ENCODE measurements around the gene HMCES. TPM values are rescaled to one million over a fixed set of nuclear protein-coding genes. Genes with fewer than 3 reads are reported as not detected.
"Not testable (repeated sequence)": the region's sequence is repeated elsewhere in the genome, so short reads cannot be mapped to it uniquely, and the experiment has no call there.

Gene HMCES
- total RNA-seq, 6 experiments from 2014 or later: 17.4 to 36.9 (median 20.1) TPM

- no peak for ATAC-seq
- no peak overlapping the region for H3K4me3 ChIP-seq
- no peak overlapping the region for H3K27ac ChIP-seq
- intact Hi-C loops (cut with DNase I): no loop called here
- H3K9me3 ChIP-seq: no peaks in the 10 kb centered on the region
- 100% methylated on average over 2 of the region's 11 CpGs for WGBS (ENCODE audit: insufficient coverage, low coverage, low lambda C conversion rate, missing lambda C conversion rate)
- peaks cover 0 to 36% (median 15%) of the 10 kb centered on the region in 4 donors for H3K4me1 ChIP-seq
- DNase-seq: no peak
- no peaks in the 10 kb centered on the region for H3K27me3 ChIP-seq
- H3K36me3 ChIP-seq: peaks cover 13 to 95% (median 54%) of the 10 kb centered on the region in 4 donors
- no peak for TF ChIP-seq CTCF (IDR thresholded peaks at IDR 0.05)
- TF ChIP-seq POLR2A (IDR thresholded peaks at IDR 0.05): no peak
Observed at GRCh38 chr3:129260606-129261005, 18.1 kb upstream of the HMCES start.

- 100% methylated on average over 2 of the region's 3 CpGs for WGBS (ENCODE audit: insufficient coverage, low coverage, low lambda C conversion rate, missing lambda C conversion rate)
- ATAC-seq (no peak), DNase-seq (no peak)
- Histone ChIP-seq H3K9me3 (no peaks in the 10 kb centered on the region), H3K4me1 (peaks cover 0 to 34% (median 15%) of the 10 kb centered on the region in 4 donors), H3K27ac (no peak overlapping the region), H3K36me3 (peaks cover 9 to 95% (median 54%) of the 10 kb centered on the region in 4 donors), H3K27me3 (no peaks in the 10 kb centered on the region), H3K4me3 (no peak overlapping the region)
- intact Hi-C loops (cut with DNase I): no loop called here
- no peak for TF ChIP-seq CTCF (IDR thresholded peaks at IDR 0.05)
- no peak for TF ChIP-seq POLR2A (IDR thresholded peaks at IDR 0.05)
Observed at GRCh38 chr3:129261894-129262293, 16.8 kb upstream of the HMCES start.

GRCh38 chr3:129263161-129263910 lies 15.3 kb upstream of the HMCES start:
- intact Hi-C loops (cut with DNase I): no loop called here
- Histone ChIP-seq H3K27me3 (no peaks in the 10 kb centered on the region), H3K4me1 (peaks cover 0 to 20% (median 8%) of the 10 kb centered on the region in 4 donors), H3K9me3 (no peaks in the 10 kb centered on the region), H3K36me3 (peaks cover 22 to 95% (median 58%) of the 10 kb centered on the region in 4 donors), H3K4me3 (no peak overlapping the region), H3K27ac (no peak overlapping the region)
- TF ChIP-seq CTCF (IDR thresholded peaks at IDR 0.05): no peak
- WGBS (ENCODE audit: insufficient coverage, low coverage, low lambda C conversion rate, missing lambda C conversion rate): 77% methylated on average over 4 of the region's 6 CpGs
- no peak for DNase-seq
- no peak for ATAC-seq

- WGBS (ENCODE audit: insufficient coverage, low coverage, low lambda C conversion rate, missing lambda C conversion rate): no CpG with 5 or more reads among the region's 6 CpGs
- H3K27ac ChIP-seq; H3K27me3 ChIP-seq; intact Hi-C loops (cut with DNase I); DNase-seq; H3K9me3 ChIP-seq; ATAC-seq; H3K4me1 ChIP-seq; H3K4me3 ChIP-seq: not testable (repeated sequence)
- peaks cover 34 to 100% (median 66%) of the 10 kb centered on the region in 4 donors for H3K36me3 ChIP-seq
Observed at GRCh38 chr3:129264994-129265393, 13.7 kb upstream of the HMCES start.

GRCh38 chr3:129266651-129267050 lies 12.0 kb upstream of the HMCES start:
- ATAC-seq (no peak), DNase-seq (no peak)
- no peak overlapping the region for H3K27ac ChIP-seq
- H3K36me3 ChIP-seq: peaks cover 30 to 99% (median 64%) of the 10 kb centered on the region in 4 donors
- no peak overlapping the region for H3K4me3 ChIP-seq
- intact Hi-C loops (cut with DNase I): no loop called here
- H3K4me1 ChIP-seq: no peaks in the 10 kb centered on the region
- no peaks in the 10 kb centered on the region for H3K9me3 ChIP-seq
- WGBS (ENCODE audit: insufficient coverage, low coverage, low lambda C conversion rate, missing lambda C conversion rate): 88% methylated on average over 3 of the region's 4 CpGs
- TF ChIP-seq POLR2A (IDR thresholded peaks at IDR 0.05) (no peak), CTCF (IDR thresholded peaks at IDR 0.05) (no peak)
- H3K27me3 ChIP-seq: no peaks in the 10 kb centered on the region

Measured in right lobe of liver (tissue), 6 donors.